MCF 10A (cell line): ENCODE results near the gene C18orf32. TPM values are rescaled to one million over a fixed set of nuclear protein-coding genes. Genes with fewer than 3 reads are reported as not detected.

Experiments
- BruUV-seq: library from RNA; stranded (reverse); fragments of 400-500 nt; replicated peaks from 2 replicates; lab custom pipeline; 2021; lab: Mats Ljungman, UMichigan
- CTCF ChIA-PET: fragments of 300-600 bp; sonication (Branson Sonifier 250); formaldehyde crosslinking; extraction: SDS; loops from one replicate; lab custom pipeline; 2021; ENCODE audit warnings: antibody characterized with exemption, inconsistent platforms; lab: Yijun Ruan, JAX
- POLR2A ChIA-PET: fragments of 300-600, 350-650 bp; sonication (Branson Sonifier 250); formaldehyde crosslinking; extraction: SDS; loops from one replicate; lab custom pipeline; 2020; ENCODE audit warnings: antibody characterized with exemption, inconsistent platforms; lab: Yijun Ruan, JAX
- DNase-seq: peaks from one replicate; pipeline ENCODE4 v3.0.0-alpha.2; 2018; ENCODE audit not compliant: unreplicated experiment
- H3K27ac Mint-ChIP-seq: one replicate; pipeline ENCODE4 v1.8.0; 2022; ENCODE audit warnings: mild to moderate bottlenecking, low read depth, mixed read lengths; ENCODE audit not compliant: unreplicated experiment
- H3K27me3 Mint-ChIP-seq: one replicate; pipeline ENCODE4 v1.8.0; 2022; ENCODE audit warnings: mixed read lengths; ENCODE audit not compliant: insufficient read depth, unreplicated experiment
- H3K36me3 Mint-ChIP-seq: one replicate; pipeline ENCODE4 v1.8.0; 2022; ENCODE audit warnings: mild to moderate bottlenecking, moderate library complexity, mixed read lengths; ENCODE audit not compliant: insufficient read depth, unreplicated experiment
- H3K4me1 Mint-ChIP-seq: one replicate; pipeline ENCODE4 v1.8.0; 2022; ENCODE audit warnings: mixed read lengths; ENCODE audit not compliant: insufficient read depth, unreplicated experiment
- H3K4me3 Mint-ChIP-seq: one replicate; pipeline ENCODE4 v1.8.0; 2022; ENCODE audit warnings: mild to moderate bottlenecking, moderate library complexity, mixed read lengths; ENCODE audit not compliant: unreplicated experiment
- H3K9me3 Mint-ChIP-seq: one replicate; pipeline ENCODE4 v1.8.0; 2022; ENCODE audit warnings: mixed read lengths; ENCODE audit not compliant: unreplicated experiment
- CTCF ChIP-seq: fragments of 200-600 bp; IDR thresholded peaks from one replicate; pipeline ENCODE4 v1.8.0; 2022; ENCODE audit warnings: antibody characterized with exemption, mild to moderate bottlenecking; ENCODE audit not compliant: unreplicated experiment
- intact Hi-C: fragments of 100-400 bp; cut with micrococcal nuclease; formaldehyde crosslinking; loops from 2 replicates; pipeline ENCODE4 v1.14.1; 2022
- total RNA-seq: library from RNA; stranded (reverse); gene quantifications from 2 replicates; pipeline ENCODE4 v1.2.3, GENCODE V29; 2022

The C18orf32 gene
- total RNA-seq, 1 experiment from 2014 or later = 28.9 TPM

GRCh38 chr18:49446481-49446880 lies 40.6 kb downstream of the C18orf32 start:
- no peaks in the 10 kb centered on the region for H3K27me3 Mint-ChIP-seq
- H3K9me3 Mint-ChIP-seq = no peaks in the 10 kb centered on the region
- H3K27ac Mint-ChIP-seq = no peak overlapping the region
- no peak for TF ChIP-seq CTCF
- ChIA-PET POLR2A (interaction anchor here (1.3 kb wide), 1 partner anchor 15 kb away, joined by 3 read pairs; no protein-coding TSS in a partner anchor), CTCF (interaction anchor here (1.1 to 1.2 kb wide), 2 partner anchors 11 to 33 kb away, joined by 3 to 4 read pairs; no protein-coding TSS in a partner anchor)
- no peak overlapping the region for H3K4me3 Mint-ChIP-seq
- H3K36me3 Mint-ChIP-seq = peaks cover 4% of the 10 kb centered on the region
- peaks cover 6% of the 10 kb centered on the region for H3K4me1 Mint-ChIP-seq
- intact Hi-C loops = no loop called here
- DNase-seq = no peak
- no TSS peak for BruUV-seq

- no peak for DNase-seq
- ChIA-PET CTCF (interaction anchor here (0.6 to 0.7 kb wide), 2 partner anchors 13 to 837 kb away, joined by 3 to 4 read pairs; partner anchors contain the start of gene MBD1), POLR2A (interaction anchor here (0.7 to 1.4 kb wide), 2 partner anchors 16 to 44 kb away, joined by 4 read pairs; partner anchors contain the start of gene DYM)
- no TSS peak for BruUV-seq
- TF ChIP-seq CTCF = no peak
- Mint-ChIP-seq H3K27ac (no peak overlapping the region), H3K36me3 (peaks cover 4% of the 10 kb centered on the region), H3K4me3 (no peak overlapping the region), H3K9me3 (no peaks in the 10 kb centered on the region), H3K4me1 (peaks cover 6% of the 10 kb centered on the region), H3K27me3 (no peaks in the 10 kb centered on the region)
- intact Hi-C loops = no loop called here
These were observed 42.5 kb downstream of the C18orf32 start for GRCh38 chr18:49444581-49444980.

- Mint-ChIP-seq H3K4me1 (peaks cover 6% of the 10 kb centered on the region), H3K36me3 (peaks cover 4% of the 10 kb centered on the region), H3K27ac (no peak overlapping the region), H3K9me3 (no peaks in the 10 kb centered on the region), H3K4me3 (no peak overlapping the region), H3K27me3 (no peaks in the 10 kb centered on the region)
- DNase-seq = no peak
- intact Hi-C loops = no loop called here
- BruUV-seq = no TSS peak
- POLR2A ChIA-PET = interaction anchor here (1.4 kb wide), 1 partner anchor 17 kb away, joined by 4 read pairs; the partner anchor contains the start of gene DYM
- TF ChIP-seq CTCF = no peak
- CTCF ChIA-PET = interaction anchor here (0.6 to 0.7 kb wide), 3 partner anchors 12 to 2000 kb away, joined by 3 read pairs; no protein-coding TSS in a partner anchor
These were observed 43.2 kb downstream of the C18orf32 start for GRCh38 chr18:49443837-49444236.

GRCh38 chr18:49441338-49441938 lies 45.6 kb downstream of the C18orf32 start:
- no peak for TF ChIP-seq CTCF
- DNase-seq = no peak
- Mint-ChIP-seq H3K4me1 (no peaks in the 10 kb centered on the region), H3K9me3 (no peaks in the 10 kb centered on the region), H3K27me3 (no peaks in the 10 kb centered on the region), H3K4me3 (no peak overlapping the region), H3K36me3 (no peaks in the 10 kb centered on the region), H3K27ac (no peak overlapping the region)
- POLR2A ChIA-PET = interaction anchor here (0.5 kb wide), 1 partner anchor 632 kb away, joined by 5 read pairs; no protein-coding TSS in a partner anchor
- BruUV-seq = no TSS peak
- CTCF ChIA-PET = interaction anchor here (0.7 kb wide), 1 partner anchor 609 kb away, joined by 3 read pairs; no protein-coding TSS in a partner anchor
- intact Hi-C loops = no loop called here
